HG02610 (cell line): ENCODE data around the gene SPEM1.
"Not testable (repeated sequence)": the region's sequence is repeated elsewhere in the genome, so short reads cannot be mapped to it uniquely, and the experiment has no call there.

Experiments
- ATAC-seq: cut with Tn5 transposase; IDR thresholded peaks from one replicate; pipeline ENCODE4 v1.9.1; 2021; ENCODE audit warnings: mild to moderate bottlenecking, moderate library complexity; ENCODE audit not compliant: unreplicated experiment

SPEM1 gene

DNA sequence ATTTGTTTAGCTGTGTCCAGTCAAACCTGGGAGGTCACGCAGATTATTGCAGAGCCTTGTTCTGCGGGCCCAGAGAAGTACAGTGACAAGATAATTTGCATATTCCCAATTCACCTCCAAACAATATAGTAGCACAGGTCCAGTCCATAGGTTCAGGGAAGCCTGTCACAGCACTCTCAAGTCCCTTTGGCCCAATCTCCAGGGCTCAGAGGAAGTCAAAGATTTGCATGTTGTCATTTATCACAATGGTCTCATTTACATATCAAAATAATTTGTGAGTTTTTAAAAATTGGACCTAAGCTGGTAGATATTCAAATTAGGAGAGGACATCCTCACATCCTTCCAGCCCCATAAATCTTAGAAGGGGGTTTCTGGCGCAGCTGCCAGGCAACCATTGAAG is 47.4 kb downstream of the SPEM1 start:
- no peak for ATAC-seq

DNA sequence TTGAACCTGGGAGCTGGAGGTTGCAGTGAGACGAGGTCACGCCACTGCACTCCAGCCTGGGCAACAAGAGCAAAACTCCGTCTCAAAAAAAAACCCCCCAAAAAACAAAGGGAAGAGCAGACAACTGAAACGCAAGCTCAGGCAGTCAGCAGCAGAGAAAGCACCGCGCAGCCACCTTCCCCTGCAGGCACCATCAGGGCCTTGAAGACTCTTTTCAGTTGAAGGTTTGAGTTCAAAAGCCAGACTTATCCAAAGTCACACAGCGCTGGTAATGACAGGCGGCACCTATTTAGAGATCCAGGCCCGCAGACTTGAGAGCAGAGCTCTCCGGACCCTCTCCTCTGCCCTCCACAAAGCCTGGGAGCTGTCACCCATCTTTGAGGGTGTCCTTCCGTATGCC is 48.2 kb downstream of the SPEM1 start:
- ATAC-seq, result no peak

DNA sequence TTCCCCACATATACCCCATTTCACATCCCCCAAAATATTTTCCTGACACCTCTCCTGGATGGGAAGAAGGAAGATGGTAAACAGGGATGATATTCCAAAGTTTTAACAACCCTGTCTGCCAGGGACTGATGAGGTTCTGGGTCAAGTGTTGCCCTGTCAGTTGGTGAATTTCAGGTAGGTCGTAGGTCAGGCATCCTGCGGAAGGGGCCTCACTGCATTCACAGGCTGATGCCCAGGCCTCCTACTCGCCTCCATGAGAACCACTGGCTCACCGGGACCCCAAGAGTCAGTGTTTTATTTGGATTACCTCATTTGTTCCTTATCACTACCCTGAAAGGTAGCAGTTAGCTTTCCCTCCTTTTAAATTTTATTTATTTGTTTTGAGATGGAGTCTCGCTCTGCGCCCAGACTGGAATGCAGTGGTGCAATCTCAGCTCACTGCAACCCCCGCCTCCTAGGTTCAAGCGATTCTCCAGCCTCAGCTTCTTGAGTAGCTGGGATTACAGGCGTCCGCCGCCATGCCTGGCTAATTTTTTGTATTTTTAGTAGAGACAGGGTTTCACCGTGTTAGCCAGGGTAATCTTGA is 48.8 kb downstream of the SPEM1 start:
- ATAC-seq, result no peak

DNA sequence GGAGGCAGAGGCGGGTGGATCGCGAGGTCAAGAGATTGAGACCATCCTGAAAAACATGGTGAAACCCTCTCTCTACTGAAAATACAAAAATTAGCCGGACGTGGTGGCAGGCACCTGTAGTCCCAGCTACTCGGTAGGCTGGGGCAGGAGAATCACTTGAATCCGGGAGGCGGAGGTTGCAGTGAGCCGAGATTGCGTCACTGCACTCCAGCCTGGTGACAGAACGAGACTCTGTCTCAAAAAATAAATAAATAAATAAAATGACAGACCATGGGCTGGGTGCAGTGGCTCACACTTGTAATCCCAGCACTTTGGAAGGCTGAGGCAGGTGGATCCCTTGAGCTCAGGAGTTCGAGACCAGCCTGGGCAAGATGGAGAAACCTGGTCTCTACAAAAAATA is 49.7 kb downstream of the SPEM1 start:
- not testable (repeated sequence) for ATAC-seq

DNA sequence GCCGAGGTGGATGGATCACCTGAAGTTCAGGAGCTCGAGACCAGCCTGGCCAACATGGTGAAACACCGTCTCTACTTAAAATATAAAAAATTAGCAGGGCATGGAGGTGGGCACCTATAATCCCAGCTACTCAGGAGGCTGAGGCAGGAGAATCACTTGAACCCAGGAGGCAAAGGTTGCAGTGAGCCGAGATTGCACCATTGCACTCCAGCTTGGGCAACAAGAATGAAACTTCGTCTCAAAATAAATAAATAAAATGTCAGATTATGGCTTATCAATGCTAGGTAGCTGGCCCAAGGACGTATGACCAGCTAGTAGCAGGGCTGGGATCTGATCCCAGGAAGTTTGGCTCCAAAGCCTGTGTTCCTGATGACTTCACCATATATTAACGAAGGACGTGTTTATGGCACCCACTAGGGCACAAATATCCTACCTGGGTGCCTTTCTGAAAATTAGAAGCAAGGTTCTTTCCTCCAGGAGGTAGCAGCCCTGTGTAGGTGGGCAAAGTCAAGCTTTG is 50.4 kb downstream of the SPEM1 start:
- not testable (repeated sequence) for ATAC-seq
